Left ventricle myocardium inferior (tissue), 1 donor: ENCODE measurements around the gene SCN8A. TPM values are rescaled to one million over a fixed set of nuclear protein-coding genes. Genes with fewer than 3 reads are reported as not detected.
"Not testable (repeated sequence)": the region's sequence is repeated elsewhere in the genome, so short reads cannot be mapped to it uniquely, and the experiment has no call there.

Experiments
- DNase-seq: peaks from one replicate; pipeline ENCODE4 v3.0.0-alpha.2; 2020
- H3K27ac ChIP-seq: fragments of 200-600 bp; replicated peaks from 2 replicates; pipeline ENCODE4 v1.8.0; 2021
- H3K27me3 ChIP-seq: fragments of 200-600 bp; 2 replicates; pipeline ENCODE4 v1.8.0; 2021; ENCODE audit warnings: low read depth
- H3K36me3 ChIP-seq: fragments of 200-600 bp; 2 replicates; pipeline ENCODE4 v1.8.0; 2021
- H3K4me1 ChIP-seq: fragments of 200-600 bp; 2 replicates; pipeline ENCODE4 v1.8.0; 2021
- H3K4me3 ChIP-seq: fragments of 200-600 bp; 2 replicates; pipeline ENCODE4 v1.8.0; 2021; ENCODE audit warnings: mild to moderate bottlenecking, moderate library complexity
- H3K9me3 ChIP-seq: fragments of 200-600 bp; replicated peaks from 2 replicates; pipeline ENCODE4 v1.8.0; 2021
- intact Hi-C: fragments of 100-400 bp; cut with micrococcal nuclease; formaldehyde crosslinking; loops from one replicate; pipeline ENCODE4 v1.11.0; 2022
- total RNA-seq: library from RNA; stranded (reverse); fragmentation: NEBNext Ultra II Directional; extraction: Animal tissue kit (Norgen Biotek cat#: 25700); gene quantifications from one replicate; pipeline ENCODE4 v1.2.1, GENCODE V29; 2021
- TF ChIP-seq, protein P1 (sequence below): fragments of 200-600 bp; IDR thresholded peaks from 2 replicates; pipeline ENCODE4 v1.8.0; 2021; ENCODE audit warnings: antibody characterized with exemption, mild to moderate bottlenecking, borderline replicate concordance
- donor health status: DM: no; HTN: yes; CAD: no; lungs with severe emphysema.

Gene SCN8A
- total RNA-seq, 1 donor from 2014 or later, result 0.41 TPM

DNA sequence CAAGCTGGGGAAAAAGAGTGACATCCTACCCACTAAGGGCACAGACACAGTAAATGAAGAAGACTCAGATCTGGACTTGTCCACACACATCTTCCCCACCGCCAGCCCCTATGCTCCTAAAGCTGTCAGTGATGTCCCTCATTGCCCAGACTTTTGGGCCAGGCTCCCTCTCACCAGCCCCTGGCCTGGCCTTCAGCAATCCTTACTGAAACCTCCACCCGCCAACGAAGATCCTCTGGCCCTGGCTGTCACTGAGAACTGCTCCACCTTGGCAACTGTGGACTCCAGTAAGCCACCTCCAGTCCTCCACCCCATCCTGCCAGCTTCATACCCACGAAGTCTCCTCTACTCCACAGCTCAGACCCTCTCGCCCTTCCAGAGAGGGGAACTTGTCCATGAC is 234.2 kb downstream of the SCN8A start:
- Histone ChIP-seq H3K4me1 (peaks cover 16% of the 10 kb centered on the region), H3K27ac (no peak overlapping the region), H3K9me3 (no peaks in the 10 kb centered on the region), H3K27me3 (peaks cover 22% of the 10 kb centered on the region), H3K36me3 (no peaks in the 10 kb centered on the region), H3K4me3 (no peak overlapping the region)
- TF ChIP-seq, protein P1, sequence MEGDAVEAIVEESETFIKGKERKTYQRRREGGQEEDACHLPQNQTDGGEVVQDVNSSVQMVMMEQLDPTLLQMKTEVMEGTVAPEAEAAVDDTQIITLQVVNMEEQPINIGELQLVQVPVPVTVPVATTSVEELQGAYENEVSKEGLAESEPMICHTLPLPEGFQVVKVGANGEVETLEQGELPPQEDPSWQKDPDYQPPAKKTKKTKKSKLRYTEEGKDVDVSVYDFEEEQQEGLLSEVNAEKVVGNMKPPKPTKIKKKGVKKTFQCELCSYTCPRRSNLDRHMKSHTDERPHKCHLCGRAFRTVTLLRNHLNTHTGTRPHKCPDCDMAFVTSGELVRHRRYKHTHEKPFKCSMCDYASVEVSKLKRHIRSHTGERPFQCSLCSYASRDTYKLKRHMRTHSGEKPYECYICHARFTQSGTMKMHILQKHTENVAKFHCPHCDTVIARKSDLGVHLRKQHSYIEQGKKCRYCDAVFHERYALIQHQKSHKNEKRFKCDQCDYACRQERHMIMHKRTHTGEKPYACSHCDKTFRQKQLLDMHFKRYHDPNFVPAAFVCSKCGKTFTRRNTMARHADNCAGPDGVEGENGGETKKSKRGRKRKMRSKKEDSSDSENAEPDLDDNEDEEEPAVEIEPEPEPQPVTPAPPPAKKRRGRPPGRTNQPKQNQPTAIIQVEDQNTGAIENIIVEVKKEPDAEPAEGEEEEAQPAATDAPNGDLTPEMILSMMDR, result no peak
- intact Hi-C loops, result no loop called here
- no peak for DNase-seq

- H3K4me1 ChIP-seq, result peaks cover 7% of the 10 kb centered on the region
- intact Hi-C loops, result no loop called here
- H3K4me3 ChIP-seq, result no peak overlapping the region
- H3K9me3 ChIP-seq, result no peaks in the 10 kb centered on the region
- no peaks in the 10 kb centered on the region for H3K36me3 ChIP-seq
- peaks cover 21% of the 10 kb centered on the region for H3K27me3 ChIP-seq
- TF ChIP-seq, protein P1, result no peak
- H3K27ac ChIP-seq, result no peak overlapping the region
- DNase-seq, result no peak
Measured at GRCh38 chr12:51826881-51827280, 235.8 kb downstream of the SCN8A start.

DNA sequence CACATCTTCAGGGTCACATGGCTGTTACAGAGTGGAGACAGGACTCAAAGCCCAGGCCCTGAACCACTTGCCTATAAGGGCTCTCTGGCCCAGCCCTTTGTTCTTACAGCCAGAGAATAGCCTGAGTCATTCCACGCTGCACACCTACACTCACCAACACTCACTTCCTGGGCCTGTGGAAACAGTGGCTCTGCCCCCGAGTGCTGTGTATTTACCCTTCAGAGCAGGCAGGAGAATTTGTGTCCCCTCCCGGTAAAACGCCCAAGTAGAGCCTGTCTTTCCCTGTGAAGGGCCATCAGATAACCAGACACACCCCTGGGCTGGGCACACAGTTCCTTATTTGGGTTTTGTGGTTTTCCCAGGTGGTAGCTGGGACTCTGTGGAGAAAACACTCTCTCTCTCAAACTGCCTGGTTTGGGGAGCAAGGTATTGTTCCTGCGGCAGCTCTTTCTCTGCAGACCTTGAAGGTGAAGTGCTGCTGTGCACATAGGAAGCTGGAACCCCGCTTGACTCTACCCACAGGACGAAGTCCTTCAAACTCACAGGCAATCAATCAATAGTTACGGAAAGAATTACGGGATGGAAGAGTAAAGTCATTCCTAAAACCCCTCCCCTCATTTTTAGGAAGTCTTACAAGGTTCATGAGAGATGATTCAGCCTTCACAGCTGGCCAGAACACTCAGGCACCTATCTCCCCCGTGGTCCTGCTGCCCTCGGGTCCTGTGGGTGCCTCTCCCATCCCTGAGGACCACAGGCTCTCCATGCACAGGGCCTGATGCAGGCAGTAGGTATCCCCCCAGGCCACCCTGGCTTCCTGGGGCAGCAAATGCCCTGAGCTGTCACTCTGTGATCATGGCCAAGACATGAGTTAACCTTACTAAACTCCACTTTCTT is 237.1 kb downstream of the SCN8A start:
- TF ChIP-seq, protein P1, result no peak
- no peaks in the 10 kb centered on the region for H3K36me3 ChIP-seq
- intact Hi-C loops, result no loop called here
- no peak for DNase-seq
- H3K27me3 ChIP-seq, result peaks cover 31% of the 10 kb centered on the region
- no peak overlapping the region for H3K4me3 ChIP-seq
- no peak overlapping the region for H3K27ac ChIP-seq
- H3K4me1 ChIP-seq, result peaks cover 17% of the 10 kb centered on the region
- no peaks in the 10 kb centered on the region for H3K9me3 ChIP-seq

DNA sequence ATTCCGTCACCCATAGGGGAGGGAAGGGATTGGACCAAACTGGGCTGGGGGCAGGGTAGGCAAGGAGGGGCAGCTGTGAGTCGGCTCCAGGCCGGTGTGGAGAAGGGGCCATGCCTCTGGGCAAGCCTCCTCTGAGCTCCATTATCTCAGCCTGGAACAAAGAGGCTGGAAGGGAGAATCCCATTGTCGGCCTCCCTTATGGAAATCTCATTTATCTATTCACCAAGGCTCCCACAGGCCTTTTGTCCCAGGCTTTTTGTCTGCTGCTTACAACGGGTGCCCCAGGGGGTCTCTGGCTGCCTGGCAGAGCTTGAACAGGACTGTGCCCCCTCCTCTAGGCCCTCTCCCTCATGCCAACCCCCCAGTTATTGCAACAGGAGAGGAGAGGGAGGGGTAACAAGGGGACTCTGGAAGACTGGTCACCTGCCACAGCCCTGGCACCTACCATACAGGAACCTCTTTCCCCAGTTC is 238.0 kb downstream of the SCN8A start:
- Histone ChIP-seq H3K36me3 (no peaks in the 10 kb centered on the region), H3K4me3 (no peak overlapping the region), H3K27ac (no peak overlapping the region), H3K9me3 (no peaks in the 10 kb centered on the region), H3K27me3 (peaks cover 37% of the 10 kb centered on the region), H3K4me1 (peaks cover 20% of the 10 kb centered on the region)
- intact Hi-C loops, result no loop called here
- no peak for DNase-seq
- TF ChIP-seq, protein P1, result no peak

DNA sequence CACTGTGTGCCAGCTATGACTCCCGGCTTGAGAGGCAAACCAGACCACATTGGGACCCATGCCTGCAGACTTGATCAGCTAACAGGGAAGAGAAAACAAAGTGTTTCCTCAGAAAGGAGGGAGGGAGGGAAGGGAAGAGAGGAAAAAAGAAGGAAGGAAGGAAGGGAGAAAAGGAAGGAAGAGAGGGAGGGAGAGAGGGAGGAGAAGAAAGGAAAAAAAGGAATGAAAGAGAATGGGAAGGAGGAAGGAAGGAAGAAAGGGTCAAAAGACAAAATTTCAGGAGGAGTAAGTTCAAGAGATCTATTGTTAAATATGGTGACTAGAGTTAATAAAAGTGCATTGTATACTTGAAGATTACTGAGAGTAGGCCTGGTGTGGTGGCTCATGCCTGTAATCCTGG is 238.6 kb downstream of the SCN8A start:
- Histone ChIP-seq H3K4me3 (no peak overlapping the region), H3K36me3 (no peaks in the 10 kb centered on the region), H3K27me3 (peaks cover 43% of the 10 kb centered on the region), H3K4me1 (peaks cover 20% of the 10 kb centered on the region), H3K27ac (no peak overlapping the region), H3K9me3 (no peaks in the 10 kb centered on the region)
- no peak for DNase-seq
- intact Hi-C loops, result no loop called here
- TF ChIP-seq, protein P1, result no peak

DNA sequence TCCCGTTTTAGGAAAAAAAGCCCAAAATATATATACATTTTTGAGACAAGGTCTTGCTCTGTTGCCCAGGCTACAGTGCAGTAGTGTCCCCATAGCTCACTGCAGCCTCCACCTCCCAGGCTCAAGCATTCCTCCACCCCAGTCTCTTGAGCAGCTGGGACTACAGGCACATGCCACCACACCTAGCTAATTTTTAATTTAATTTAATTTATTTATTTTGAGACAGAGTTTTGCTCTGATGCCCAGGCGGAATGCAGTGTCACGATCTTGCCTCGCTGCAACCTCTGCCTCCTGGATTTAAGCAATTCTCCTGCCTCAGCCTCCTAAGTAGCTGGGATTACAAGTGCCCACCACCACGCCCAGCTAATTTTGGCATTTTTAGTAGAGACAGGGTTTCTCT is 240.8 kb downstream of the SCN8A start:
- DNase-seq, H3K36me3 ChIP-seq, H3K27ac ChIP-seq, H3K9me3 ChIP-seq, intact Hi-C loops, H3K4me3 ChIP-seq: not testable (repeated sequence)
- H3K27me3 ChIP-seq, result peaks cover 56% of the 10 kb centered on the region
- peaks cover 20% of the 10 kb centered on the region for H3K4me1 ChIP-seq
